Measurements from ENCODE around the gene RCAN2. TPM values are rescaled to one million over a fixed set of nuclear protein-coding genes. Genes with fewer than 3 reads are reported as not detected.

The RCAN2 gene
- total and polyA plus RNA-seq, 2 donors = 2.0 to 5.9 TPM

DNA sequence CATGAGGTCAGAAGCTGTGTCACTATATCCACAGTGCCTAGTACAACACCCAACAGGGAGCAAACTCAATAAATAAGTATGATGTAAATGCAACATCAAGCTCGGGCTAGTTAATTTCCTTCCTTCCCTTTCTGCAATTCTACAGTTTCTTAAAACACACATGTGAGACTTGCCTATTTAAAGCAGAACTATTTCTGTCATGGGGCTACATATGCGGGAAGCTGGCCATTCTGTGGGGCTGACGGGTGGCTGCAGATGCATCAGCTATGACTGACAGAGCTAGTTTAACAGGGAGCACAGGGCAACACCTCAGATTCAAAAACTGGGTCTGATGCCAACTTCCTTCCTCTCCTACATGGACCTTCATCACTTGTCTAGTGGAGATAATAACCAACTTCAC, 202.4 kb downstream of the RCAN2 start:
- no peaks in the 10 kb centered on the region for H3K36me3 ChIP-seq (ENCODE audit: control insufficient read depth in 2 of 2, insufficient read depth in 2 of 2, low read length in 1 of 2)
- 45% methylated on average over 3 of the region's 3 CpGs for WGBS

DNA sequence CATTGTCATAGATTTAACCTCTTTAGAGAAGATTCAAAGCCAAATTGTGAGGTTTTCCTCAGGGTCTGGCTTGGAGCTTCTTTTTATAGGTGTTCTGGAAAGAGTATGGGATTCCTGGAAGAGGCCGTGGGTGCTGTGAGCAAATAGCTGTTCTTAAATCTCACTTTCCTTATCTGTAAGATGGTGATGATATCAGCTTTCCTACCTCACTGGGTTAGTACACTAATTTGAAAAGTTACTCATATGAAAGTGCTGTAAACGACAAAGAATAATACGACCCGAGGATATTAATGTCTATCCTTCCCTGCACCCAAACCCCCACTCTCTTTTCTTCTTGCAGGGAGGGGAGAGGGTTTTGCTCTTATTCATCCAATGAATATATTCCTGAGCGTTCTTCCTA, 203.6 kb downstream of the RCAN2 start:
- Histone ChIP-seq H3K9me3 (ENCODE audit: control insufficient read depth in 2 of 2, insufficient read depth in 1 of 2, low read length in 1 of 2) (no peaks in the 10 kb centered on the region), H3K27me3 (ENCODE audit: control insufficient read depth in 2 of 2, insufficient read depth in 1 of 2, low read length in 1 of 2) (no peaks in the 10 kb centered on the region), H3K4me1 (ENCODE audit: control insufficient read depth in 2 of 2, insufficient read depth in 2 of 2, low read length in 2 of 2) (no peaks in the 10 kb centered on the region), H3K36me3 (ENCODE audit: control insufficient read depth in 2 of 2, insufficient read depth in 2 of 2, low read length in 1 of 2) (no peaks in the 10 kb centered on the region), H3K27ac (ENCODE audit: low read depth in 1 of 2, low read length in 1 of 2) (no peak overlapping the region), H3K4me3 (ENCODE audit: low read length in 2 of 2) (no peak overlapping the region)
- 94% methylated on average over 5 of the region's 5 CpGs for WGBS
- no peak for DNase-seq (ENCODE audit: low read depth in 6 of 9, low spot score in 9 of 9)

More for the DNA sequence above, 202.4 kb downstream of the RCAN2 start:
- no peaks in the 10 kb centered on the region for H3K4me1 ChIP-seq (ENCODE audit: control insufficient read depth in 2 of 2, insufficient read depth in 2 of 2, low read length in 2 of 2)
- no peak overlapping the region for H3K4me3 ChIP-seq (ENCODE audit: low read length in 2 of 2)
- H3K27ac ChIP-seq (ENCODE audit: low read depth in 1 of 2, low read length in 1 of 2) = no peak overlapping the region
- H3K27me3 ChIP-seq (ENCODE audit: control insufficient read depth in 2 of 2, insufficient read depth in 1 of 2, low read length in 1 of 2) = no peaks in the 10 kb centered on the region
- H3K9me3 ChIP-seq (ENCODE audit: control insufficient read depth in 2 of 2, insufficient read depth in 1 of 2, low read length in 1 of 2) = no peaks in the 10 kb centered on the region
- no peak for DNase-seq (ENCODE audit: low read depth in 6 of 9, low spot score in 9 of 9)

DNA sequence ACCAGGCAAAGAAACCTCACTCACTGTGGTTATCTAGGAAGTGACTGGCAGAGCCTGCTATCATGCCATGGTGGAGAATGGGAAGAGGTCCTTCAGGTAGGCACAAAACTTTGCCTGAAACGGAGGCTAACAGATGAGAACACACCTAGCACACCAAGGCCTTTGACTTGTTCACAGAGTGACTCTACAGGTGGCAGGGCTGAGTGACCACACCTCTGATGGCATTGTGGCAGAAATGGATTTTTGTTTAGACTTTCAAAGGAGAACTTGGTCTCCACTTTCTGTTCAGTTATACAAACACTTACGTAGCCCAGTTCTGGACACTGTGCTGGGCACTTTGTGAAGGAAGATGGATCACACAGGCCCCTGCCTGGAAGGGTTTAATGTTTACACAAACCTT, 204.2 kb downstream of the RCAN2 start:
- no peaks in the 10 kb centered on the region for H3K27me3 ChIP-seq (ENCODE audit: control insufficient read depth in 2 of 2, insufficient read depth in 1 of 2, low read length in 1 of 2)
- no peaks in the 10 kb centered on the region for H3K36me3 ChIP-seq (ENCODE audit: control insufficient read depth in 2 of 2, insufficient read depth in 2 of 2, low read length in 1 of 2)
- H3K27ac ChIP-seq (ENCODE audit: low read depth in 1 of 2, low read length in 1 of 2) = no peak overlapping the region
- 96% methylated on average over 2 of the region's 2 CpGs for WGBS
- no peaks in the 10 kb centered on the region for H3K9me3 ChIP-seq (ENCODE audit: control insufficient read depth in 2 of 2, insufficient read depth in 1 of 2, low read length in 1 of 2)
- no peaks in the 10 kb centered on the region for H3K4me1 ChIP-seq (ENCODE audit: control insufficient read depth in 2 of 2, insufficient read depth in 2 of 2, low read length in 2 of 2)
- no peak overlapping the region for H3K4me3 ChIP-seq (ENCODE audit: low read length in 2 of 2)
- DNase-seq (ENCODE audit: low read depth in 6 of 9, low spot score in 9 of 9) = no peak

DNA sequence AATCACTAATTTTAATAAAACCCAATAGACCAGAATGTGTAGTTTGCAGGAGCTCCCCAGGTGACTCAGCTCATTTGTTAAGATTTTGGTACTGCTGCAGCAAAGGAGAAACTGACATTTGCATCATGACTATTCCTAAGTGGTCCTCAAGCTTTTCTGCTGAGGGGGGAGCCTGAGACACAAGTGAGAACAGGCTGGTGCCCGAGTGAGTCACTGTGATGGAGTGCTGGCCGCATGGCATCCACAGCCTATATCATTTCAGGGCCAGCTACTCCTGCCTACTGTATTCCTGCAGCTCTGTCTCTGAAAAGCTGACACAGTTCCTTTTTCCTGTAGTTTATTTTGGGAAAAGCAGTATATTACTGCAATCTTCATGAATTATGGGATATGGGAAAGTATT, 206.8 kb downstream of the RCAN2 start:
- Histone ChIP-seq H3K27ac (ENCODE audit: low read depth in 1 of 2, low read length in 1 of 2) (no peak overlapping the region), H3K27me3 (ENCODE audit: control insufficient read depth in 2 of 2, insufficient read depth in 1 of 2, low read length in 1 of 2) (no peaks in the 10 kb centered on the region), H3K4me3 (ENCODE audit: low read length in 2 of 2) (no peak overlapping the region), H3K4me1 (ENCODE audit: control insufficient read depth in 2 of 2, insufficient read depth in 2 of 2, low read length in 2 of 2) (no peaks in the 10 kb centered on the region), H3K9me3 (ENCODE audit: control insufficient read depth in 2 of 2, insufficient read depth in 1 of 2, low read length in 1 of 2) (no peaks in the 10 kb centered on the region), H3K36me3 (ENCODE audit: control insufficient read depth in 2 of 2, insufficient read depth in 2 of 2, low read length in 1 of 2) (no peaks in the 10 kb centered on the region)
- DNase-seq (ENCODE audit: low read depth in 6 of 9, low spot score in 9 of 9) = no peak
- WGBS = 94% methylated on average over 2 of the region's 2 CpGs

DNA sequence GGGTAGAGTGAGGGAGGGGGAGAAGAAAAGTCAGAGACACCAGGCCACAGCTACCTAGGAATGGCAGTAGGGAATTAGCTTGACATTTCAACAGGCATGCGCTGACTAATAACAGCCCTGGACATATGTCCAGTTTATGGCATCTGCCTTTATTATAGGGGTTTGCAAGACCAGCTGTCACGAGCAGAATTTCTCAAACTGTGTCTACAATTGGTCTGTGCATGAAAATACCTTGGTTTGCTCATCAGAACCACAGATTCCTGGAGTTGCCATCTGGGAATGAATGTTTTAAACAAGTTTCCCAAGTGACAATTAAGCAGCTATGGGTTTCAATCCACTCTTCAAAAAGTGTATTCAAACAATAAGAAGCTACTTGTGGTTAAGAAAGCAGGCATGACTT, 210.1 kb downstream of the RCAN2 start:
- Histone ChIP-seq H3K27ac (ENCODE audit: low read depth in 1 of 2, low read length in 1 of 2) (no peak overlapping the region), H3K9me3 (ENCODE audit: control insufficient read depth in 2 of 2, insufficient read depth in 1 of 2, low read length in 1 of 2) (no peaks in the 10 kb centered on the region), H3K36me3 (ENCODE audit: control insufficient read depth in 2 of 2, insufficient read depth in 2 of 2, low read length in 1 of 2) (no peaks in the 10 kb centered on the region), H3K27me3 (ENCODE audit: control insufficient read depth in 2 of 2, insufficient read depth in 1 of 2, low read length in 1 of 2) (no peaks in the 10 kb centered on the region), H3K4me1 (ENCODE audit: control insufficient read depth in 2 of 2, insufficient read depth in 2 of 2, low read length in 2 of 2) (no peaks in the 10 kb centered on the region), H3K4me3 (ENCODE audit: low read length in 2 of 2) (no peak overlapping the region)
- WGBS = 92% methylated on average over 2 of the region's 2 CpGs
- DNase-seq (ENCODE audit: low read depth in 6 of 9, low spot score in 9 of 9) = no peak

DNA sequence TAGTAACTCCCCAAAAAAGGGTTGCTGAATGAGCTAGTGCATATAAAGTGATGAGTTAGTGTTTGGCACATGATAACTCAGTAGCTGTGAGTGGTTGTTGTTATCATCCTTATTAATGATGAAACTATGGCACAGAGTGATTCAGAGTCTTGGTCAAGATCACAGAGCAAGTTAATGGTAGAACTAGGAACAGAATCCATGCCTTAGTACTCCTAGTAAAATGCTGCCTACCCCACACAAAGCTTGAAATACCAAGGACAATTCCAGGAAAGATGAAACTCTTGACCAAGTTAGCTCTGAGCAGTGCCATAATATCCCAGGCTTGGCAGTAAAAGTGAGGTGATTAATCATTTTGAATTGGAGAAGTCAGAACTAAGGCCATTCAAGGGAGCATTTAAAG, 211.4 kb downstream of the RCAN2 start:
- H3K9me3 ChIP-seq (ENCODE audit: control insufficient read depth in 2 of 2, insufficient read depth in 1 of 2, low read length in 1 of 2) = no peaks in the 10 kb centered on the region
- no peaks in the 10 kb centered on the region for H3K27me3 ChIP-seq (ENCODE audit: control insufficient read depth in 2 of 2, insufficient read depth in 1 of 2, low read length in 1 of 2)
- H3K27ac ChIP-seq (ENCODE audit: low read depth in 1 of 2, low read length in 1 of 2) = no peak overlapping the region
- H3K4me3 ChIP-seq (ENCODE audit: low read length in 2 of 2) = no peak overlapping the region
- H3K36me3 ChIP-seq (ENCODE audit: control insufficient read depth in 2 of 2, insufficient read depth in 2 of 2, low read length in 1 of 2) = no peaks in the 10 kb centered on the region
- DNase-seq (ENCODE audit: low read depth in 6 of 9, low spot score in 9 of 9) = no peak
- H3K4me1 ChIP-seq (ENCODE audit: control insufficient read depth in 2 of 2, insufficient read depth in 2 of 2, low read length in 2 of 2) = no peaks in the 10 kb centered on the region

DNA sequence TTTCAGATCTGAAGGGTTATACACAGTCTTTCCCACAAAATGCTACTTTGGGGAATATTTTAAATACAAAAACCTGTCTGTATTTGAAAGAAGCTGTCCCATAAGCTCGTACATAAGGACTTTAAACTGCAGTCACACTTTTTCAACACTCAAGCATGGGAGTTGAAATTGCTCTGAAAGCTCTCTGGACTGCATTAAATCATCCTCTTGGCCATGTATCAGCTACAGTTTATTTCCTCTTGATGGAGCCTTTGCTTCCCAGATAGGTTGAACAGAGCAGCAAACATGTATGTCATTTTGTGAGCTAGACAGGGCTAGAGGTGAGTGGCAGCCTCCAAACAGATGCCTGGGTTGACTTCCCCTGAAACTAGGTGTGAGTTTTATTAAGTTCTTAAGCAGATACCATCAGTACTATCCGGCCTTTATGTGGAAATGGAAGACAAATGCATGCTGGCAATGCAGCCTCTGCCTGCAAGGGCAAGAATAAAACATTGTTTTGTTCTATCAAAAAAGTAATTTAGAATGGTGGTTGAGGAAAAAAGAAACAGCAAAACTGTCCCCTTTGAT, 214.6 kb downstream of the RCAN2 start:
- H3K27ac ChIP-seq (ENCODE audit: low read depth in 1 of 2, low read length in 1 of 2) = no peak overlapping the region
- H3K36me3 ChIP-seq (ENCODE audit: control insufficient read depth in 2 of 2, insufficient read depth in 2 of 2, low read length in 1 of 2) = no peaks in the 10 kb centered on the region
- no peak overlapping the region for H3K4me3 ChIP-seq (ENCODE audit: low read length in 2 of 2)
- H3K27me3 ChIP-seq (ENCODE audit: control insufficient read depth in 2 of 2, insufficient read depth in 1 of 2, low read length in 1 of 2) = no peaks in the 10 kb centered on the region
- DNase-seq (ENCODE audit: low read depth in 6 of 9, low spot score in 9 of 9) = no peak
- no peaks in the 10 kb centered on the region for H3K4me1 ChIP-seq (ENCODE audit: control insufficient read depth in 2 of 2, insufficient read depth in 2 of 2, low read length in 2 of 2)
- 73% methylated on average over 2 of the region's 2 CpGs for WGBS
- no peaks in the 10 kb centered on the region for H3K9me3 ChIP-seq (ENCODE audit: control insufficient read depth in 2 of 2, insufficient read depth in 1 of 2, low read length in 1 of 2)

DNA sequence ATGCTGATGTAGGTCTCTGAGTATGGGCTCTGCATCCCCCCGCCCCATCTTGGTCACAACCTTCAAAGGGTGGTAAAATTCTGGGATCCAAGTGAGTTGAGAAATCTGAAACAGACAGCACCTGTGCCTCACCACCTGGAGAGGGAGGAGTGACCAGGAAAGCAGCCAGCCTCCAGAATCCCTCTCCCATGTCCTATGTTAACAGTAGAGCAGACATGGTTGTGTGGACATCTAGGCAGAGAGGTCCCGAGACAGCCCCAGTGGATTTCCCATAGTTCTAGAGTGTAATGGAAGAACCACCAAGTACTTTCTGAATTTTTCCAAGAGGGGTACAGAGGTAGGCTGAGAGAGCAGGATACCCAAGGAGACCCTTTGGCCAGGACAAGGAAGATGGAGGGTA, 216.7 kb downstream of the RCAN2 start:
- H3K4me3 ChIP-seq (ENCODE audit: low read length in 2 of 2) = no peak overlapping the region
- H3K27ac ChIP-seq (ENCODE audit: low read depth in 1 of 2, low read length in 1 of 2) = no peak overlapping the region
- 97% methylated on average over 2 of the region's 2 CpGs for WGBS
- H3K27me3 ChIP-seq (ENCODE audit: control insufficient read depth in 2 of 2, insufficient read depth in 1 of 2, low read length in 1 of 2) = no peaks in the 10 kb centered on the region
- H3K9me3 ChIP-seq (ENCODE audit: control insufficient read depth in 2 of 2, insufficient read depth in 1 of 2, low read length in 1 of 2) = no peaks in the 10 kb centered on the region
- no peak for DNase-seq (ENCODE audit: low read depth in 6 of 9, low spot score in 9 of 9)
- H3K4me1 ChIP-seq (ENCODE audit: control insufficient read depth in 2 of 2, insufficient read depth in 2 of 2, low read length in 2 of 2) = peaks cover 0 to 3% of the 10 kb centered on the region in 2 donors
- no peaks in the 10 kb centered on the region for H3K36me3 ChIP-seq (ENCODE audit: control insufficient read depth in 2 of 2, insufficient read depth in 2 of 2, low read length in 1 of 2)

DNA sequence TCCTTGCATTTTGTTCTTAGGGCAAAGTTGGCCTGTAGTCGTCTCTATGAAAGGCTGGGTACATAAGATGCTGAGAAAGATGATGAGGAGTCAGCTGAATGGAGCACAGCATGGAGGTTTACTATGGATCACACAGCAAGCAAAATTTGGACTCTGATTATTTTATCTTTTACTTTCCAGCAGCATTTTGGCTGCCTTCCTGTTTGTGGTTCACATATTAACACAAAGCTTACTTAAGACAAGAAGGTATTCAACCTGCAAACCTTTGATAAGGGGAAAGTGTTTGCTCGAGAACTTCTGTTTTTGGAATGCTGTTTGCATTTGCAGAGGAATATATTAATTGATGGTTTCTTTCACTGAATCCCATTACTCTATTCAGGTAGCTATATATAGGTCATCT, 217.3 kb downstream of the RCAN2 start:
- Histone ChIP-seq H3K27ac (ENCODE audit: low read depth in 1 of 2, low read length in 1 of 2) (no peak overlapping the region), H3K9me3 (ENCODE audit: control insufficient read depth in 2 of 2, insufficient read depth in 1 of 2, low read length in 1 of 2) (no peaks in the 10 kb centered on the region), H3K36me3 (ENCODE audit: control insufficient read depth in 2 of 2, insufficient read depth in 2 of 2, low read length in 1 of 2) (no peaks in the 10 kb centered on the region), H3K27me3 (ENCODE audit: control insufficient read depth in 2 of 2, insufficient read depth in 1 of 2, low read length in 1 of 2) (no peaks in the 10 kb centered on the region), H3K4me3 (ENCODE audit: low read length in 2 of 2) (no peak overlapping the region), H3K4me1 (ENCODE audit: control insufficient read depth in 2 of 2, insufficient read depth in 2 of 2, low read length in 2 of 2) (peaks cover 0 to 4% of the 10 kb centered on the region in 2 donors)
- WGBS = 31% methylated on average over 2 of the region's 2 CpGs
- DNase-seq (ENCODE audit: low read depth in 6 of 9, low spot score in 9 of 9) = no peak

DNA sequence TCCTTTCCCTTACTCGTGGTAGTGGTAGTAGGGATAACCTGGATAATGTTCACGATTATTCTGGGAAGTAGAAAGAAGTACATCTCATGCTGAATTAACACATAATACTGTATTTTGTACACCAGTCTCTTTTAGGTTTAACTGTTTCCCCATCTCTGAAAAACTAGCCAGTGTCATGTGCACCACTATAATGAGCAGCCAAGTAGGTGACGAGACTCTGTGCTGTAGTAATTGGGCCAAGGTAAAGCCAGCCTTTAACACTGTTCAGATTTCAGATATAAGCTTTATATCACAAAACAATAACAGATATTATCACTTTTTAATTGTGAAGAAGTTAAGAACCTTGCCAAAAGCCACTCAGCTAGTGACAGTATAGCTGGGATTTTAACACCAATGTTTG, 219.5 kb downstream of the RCAN2 start:
- Histone ChIP-seq H3K9me3 (ENCODE audit: control insufficient read depth in 2 of 2, insufficient read depth in 1 of 2, low read length in 1 of 2) (no peaks in the 10 kb centered on the region), H3K27ac (ENCODE audit: low read depth in 1 of 2, low read length in 1 of 2) (no peak overlapping the region), H3K27me3 (ENCODE audit: control insufficient read depth in 2 of 2, insufficient read depth in 1 of 2, low read length in 1 of 2) (no peaks in the 10 kb centered on the region), H3K4me1 (ENCODE audit: control insufficient read depth in 2 of 2, insufficient read depth in 2 of 2, low read length in 2 of 2) (peaks cover 0 to 4% of the 10 kb centered on the region in 2 donors), H3K36me3 (ENCODE audit: control insufficient read depth in 2 of 2, insufficient read depth in 2 of 2, low read length in 1 of 2) (no peaks in the 10 kb centered on the region), H3K4me3 (ENCODE audit: low read length in 2 of 2) (no peak overlapping the region)
- 96% methylated on average over 3 of the region's 3 CpGs for WGBS
- no peak for DNase-seq (ENCODE audit: low read depth in 6 of 9, low spot score in 9 of 9)
